ENCODE measurements around the gene ALCAM.
A peak's percentile ranks its signal among the peaks of the same experiment; 100 is the strongest.

Gene ALCAM

GRCh38 chr3:105368566-105369499, 2.1 kb downstream of the ALCAM start:
- Histone ChIP-seq H3K4me1 (ENCODE audit: control insufficient read depth in 1 of 2, insufficient read depth in 1 of 2, low read depth in 1 of 2, low read length in 1 of 2) (peaks cover 22 to 43% of the 10 kb centered on the region in 2 experiments), H3K9me3 (no peaks in the 10 kb centered on the region), H3K27me3 (peaks cover 11% of the 10 kb centered on the region), H3K27ac (peak overlapping the region; percentile 90), H3K4me3 (ENCODE audit: low read depth in 1 of 2, low read length in 1 of 2) (peak overlapping the region; percentile 76 to 79), H3K36me3 (no peaks in the 10 kb centered on the region)
- TF ChIP-seq CTCF (IDR thresholded peaks at IDR 0.05), result no peak

- Histone ChIP-seq H3K4me3 (ENCODE audit: low read depth in 1 of 2, low read length in 1 of 2) (peak overlapping the region; percentile 76 to 79), H3K4me1 (ENCODE audit: control insufficient read depth in 1 of 2, insufficient read depth in 1 of 2, low read depth in 1 of 2, low read length in 1 of 2) (peaks cover 22 to 43% of the 10 kb centered on the region in 2 experiments), H3K27me3 (peaks cover 11% of the 10 kb centered on the region), H3K9me3 (no peaks in the 10 kb centered on the region), H3K36me3 (no peaks in the 10 kb centered on the region), H3K27ac (peak overlapping the region; percentile 90)
- TF ChIP-seq CTCF (IDR thresholded peaks at IDR 0.05), result no peak
Measured at GRCh38 chr3:105369500-105370371, 3.0 kb downstream of the ALCAM start.

- no peak overlapping the region for H3K27ac ChIP-seq
Measured at GRCh38 chr3:105373383-105373782, 6.7 kb downstream of the ALCAM start.

GRCh38 chr3:105375750-105376511, 9.2 kb downstream of the ALCAM start:
- no peaks in the 10 kb centered on the region for H3K9me3 ChIP-seq
- H3K4me3 ChIP-seq (ENCODE audit: low read depth in 1 of 2, low read length in 1 of 2), result no peak overlapping the region
- no peaks in the 10 kb centered on the region for H3K36me3 ChIP-seq
- TF ChIP-seq CTCF (IDR thresholded peaks at IDR 0.05), result no peak
- H3K4me1 ChIP-seq (ENCODE audit: control insufficient read depth in 1 of 2, insufficient read depth in 1 of 2, low read depth in 1 of 2, low read length in 1 of 2), result no peaks in the 10 kb centered on the region
- H3K27ac ChIP-seq, result no peak overlapping the region
- H3K27me3 ChIP-seq, result no peaks in the 10 kb centered on the region

More at GRCh38 chr3:105373383-105373782, 6.7 kb downstream of the ALCAM start:
- Histone ChIP-seq H3K4me1 (ENCODE audit: control insufficient read depth in 1 of 2, insufficient read depth in 1 of 2, low read depth in 1 of 2, low read length in 1 of 2) (peaks cover 11 to 20% of the 10 kb centered on the region in 2 experiments), H3K4me3 (ENCODE audit: low read depth in 1 of 2, low read length in 1 of 2) (no peak overlapping the region), H3K9me3 (no peaks in the 10 kb centered on the region), H3K36me3 (no peaks in the 10 kb centered on the region), H3K27me3 (no peaks in the 10 kb centered on the region)
- no peak for TF ChIP-seq CTCF (IDR thresholded peaks at IDR 0.05)

GRCh38 chr3:105377716-105378115, 11.0 kb downstream of the ALCAM start:
- no peaks in the 10 kb centered on the region for H3K27me3 ChIP-seq
- H3K27ac ChIP-seq, result no peak overlapping the region
- no peaks in the 10 kb centered on the region for H3K4me1 ChIP-seq (ENCODE audit: control insufficient read depth in 1 of 2, insufficient read depth in 1 of 2, low read depth in 1 of 2, low read length in 1 of 2)
- H3K36me3 ChIP-seq, result no peaks in the 10 kb centered on the region
- H3K4me3 ChIP-seq (ENCODE audit: low read depth in 1 of 2, low read length in 1 of 2), result no peak overlapping the region
- no peak for TF ChIP-seq CTCF (IDR thresholded peaks at IDR 0.05)
- no peaks in the 10 kb centered on the region for H3K9me3 ChIP-seq

All from neutrophil (primary cell).